Muscle of leg (tissue), 11 donors: ENCODE data around the gene CELF2. TPM values are rescaled to one million over a fixed set of nuclear protein-coding genes. Genes with fewer than 3 reads are reported as not detected.

ENCODE experiments used
- DNase-seq: peaks from one replicate; pipeline ENCODE4 v3.0.0; 2013
- H3K27ac ChIP-seq: one replicate; pipeline ENCODE4 v1.5.1; 2013; ENCODE audit warnings: mild to moderate bottlenecking, low read length, control low read depth
- H3K27me3 ChIP-seq: one replicate; pipeline ENCODE4 v1.6.1; 2013; ENCODE audit warnings: low read length; ENCODE audit not compliant: control insufficient read depth, insufficient read depth
- H3K36me3 ChIP-seq: one replicate; pipeline ENCODE4 v1.6.1; 2013; ENCODE audit warnings: low read length; ENCODE audit not compliant: control insufficient read depth, insufficient read depth
- H3K4me1 ChIP-seq: one replicate; pipeline ENCODE4 v1.6.1; 2013; ENCODE audit warnings: low read length; ENCODE audit not compliant: control insufficient read depth, insufficient read depth
- H3K4me3 ChIP-seq: one replicate; pipeline ENCODE4 v1.5.1; 2013; ENCODE audit warnings: low read length, control low read depth
- H3K9me3 ChIP-seq: replicated peaks from 2 replicates; pipeline ENCODE4 v1.6.1; 2013; ENCODE audit warnings: low read depth, low read length; ENCODE audit not compliant: control insufficient read depth
- WGBS: methylation state at CpG from one replicate; pipeline ENCODE4 v1.1.5; 2013; ENCODE audit warnings: missing lambda C conversion rate; ENCODE audit not compliant: insufficient coverage; 5-methylcytosine and 5-hydroxymethylcytosine counted together
- polyA plus RNA-seq, 8 donors: library from polyadenylated mRNA; unstranded; fragments of 120-200 nt; gene quantifications; one replicate each; pipeline versions ENCODE4 v1.2.1 to v1.2.3, GENCODE V29; 2013; ENCODE audit warnings: inconsistent platforms in 1 of 8, low replicate concordance in 1 of 8; ENCODE audit not compliant: insufficient read length in 8 of 8, insufficient read depth in 1 of 8
- total RNA-seq: library from RNA; stranded (reverse); fragments of 120-200 nt; gene quantifications from one replicate; pipeline ENCODE4 v1.2.4, GENCODE V29; 2013

CELF2 gene
- total and polyA plus RNA-seq, 9 donors = 37.2 to 80.8 (median 65.8) TPM

- H3K4me3 ChIP-seq = no peak overlapping the region
- no peaks in the 10 kb centered on the region for H3K27me3 ChIP-seq
- no peaks in the 10 kb centered on the region for H3K9me3 ChIP-seq
- H3K4me1 ChIP-seq = peaks cover 34% of the 10 kb centered on the region
- peaks cover 24% of the 10 kb centered on the region for H3K36me3 ChIP-seq
- no peak overlapping the region for H3K27ac ChIP-seq
- no peak for DNase-seq
- WGBS = 90% methylated on average over 8 of the region's 12 CpGs
Observed at GRCh38 chr10:11335881-11336430, 318.3 kb downstream of the CELF2 start.

GRCh38 chr10:11336722-11337162 is 319.1 kb downstream of the CELF2 start:
- DNase-seq = peak; percentile 66
- H3K4me3 ChIP-seq = no peak overlapping the region
- no peaks in the 10 kb centered on the region for H3K27me3 ChIP-seq
- WGBS = 67% methylated on average over 5 of the region's 8 CpGs
- no peaks in the 10 kb centered on the region for H3K9me3 ChIP-seq
- peak overlapping the region; percentile 76 for H3K27ac ChIP-seq
- H3K4me1 ChIP-seq = peaks cover 34% of the 10 kb centered on the region
- H3K36me3 ChIP-seq = peaks cover 24% of the 10 kb centered on the region

GRCh38 chr10:11337516-11337915 is 319.8 kb downstream of the CELF2 start:
- Histone ChIP-seq H3K27me3 (no peaks in the 10 kb centered on the region), H3K27ac (no peak overlapping the region), H3K9me3 (no peaks in the 10 kb centered on the region), H3K4me1 (peaks cover 31% of the 10 kb centered on the region), H3K4me3 (no peak overlapping the region), H3K36me3 (peaks cover 18% of the 10 kb centered on the region)
- WGBS = 74% methylated on average over 5 of the region's 15 CpGs
- DNase-seq = no peak

GRCh38 chr10:11338160-11338844 is 320.6 kb downstream of the CELF2 start:
- Histone ChIP-seq H3K9me3 (no peaks in the 10 kb centered on the region), H3K4me1 (peaks cover 29% of the 10 kb centered on the region), H3K4me3 (no peak overlapping the region), H3K27me3 (no peaks in the 10 kb centered on the region), H3K27ac (no peak overlapping the region), H3K36me3 (peaks cover 12% of the 10 kb centered on the region)
- DNase-seq = no peak
- WGBS = 83% methylated on average over 9 of the region's 10 CpGs

- 47% methylated on average over 6 of the region's 7 CpGs for WGBS
- H3K27me3 ChIP-seq = no peaks in the 10 kb centered on the region
- H3K36me3 ChIP-seq = peaks cover 12% of the 10 kb centered on the region
- no peak for DNase-seq
- no peaks in the 10 kb centered on the region for H3K9me3 ChIP-seq
- H3K4me1 ChIP-seq = peaks cover 29% of the 10 kb centered on the region
- no peak overlapping the region for H3K4me3 ChIP-seq
- no peak overlapping the region for H3K27ac ChIP-seq
Observed at GRCh38 chr10:11339013-11339412, 321.3 kb downstream of the CELF2 start.

- peaks cover 29% of the 10 kb centered on the region for H3K4me1 ChIP-seq
- no peak overlapping the region for H3K4me3 ChIP-seq
- 84% methylated on average over 16 of the region's 18 CpGs for WGBS
- no peaks in the 10 kb centered on the region for H3K9me3 ChIP-seq
- DNase-seq = no peak
- no peaks in the 10 kb centered on the region for H3K27me3 ChIP-seq
- peaks cover 8% of the 10 kb centered on the region for H3K36me3 ChIP-seq
- H3K27ac ChIP-seq = no peak overlapping the region
Observed at GRCh38 chr10:11339660-11340059, 322.0 kb downstream of the CELF2 start.

GRCh38 chr10:11341283-11341960 is 323.8 kb downstream of the CELF2 start:
- no peak overlapping the region for H3K4me3 ChIP-seq
- H3K4me1 ChIP-seq = peaks cover 25% of the 10 kb centered on the region
- WGBS = 90% methylated on average over 2 of the region's 5 CpGs

GRCh38 chr10:11344081-11344480 is 326.4 kb downstream of the CELF2 start:
- Histone ChIP-seq H3K36me3 (no peaks in the 10 kb centered on the region), H3K27ac (no peak overlapping the region), H3K4me3 (no peak overlapping the region), H3K27me3 (no peaks in the 10 kb centered on the region), H3K9me3 (no peaks in the 10 kb centered on the region), H3K4me1 (peaks cover 6% of the 10 kb centered on the region)
- DNase-seq = no peak
- 94% methylated on average over 30 of the region's 30 CpGs for WGBS

More at GRCh38 chr10:11341283-11341960, 323.8 kb downstream of the CELF2 start:
- Histone ChIP-seq H3K36me3 (no peaks in the 10 kb centered on the region), H3K27ac (no peak overlapping the region), H3K27me3 (no peaks in the 10 kb centered on the region), H3K9me3 (no peaks in the 10 kb centered on the region)
- no peak for DNase-seq

GRCh38 chr10:11344550-11344949 is 326.9 kb downstream of the CELF2 start:
- no peaks in the 10 kb centered on the region for H3K27me3 ChIP-seq
- peaks cover 2% of the 10 kb centered on the region for H3K4me1 ChIP-seq
- H3K27ac ChIP-seq = no peak overlapping the region
- WGBS = 90% methylated on average over 28 of the region's 28 CpGs
- H3K9me3 ChIP-seq = no peaks in the 10 kb centered on the region
- H3K36me3 ChIP-seq = no peaks in the 10 kb centered on the region
- no peak for DNase-seq
- H3K4me3 ChIP-seq = no peak overlapping the region

GRCh38 chr10:11345224-11346054 is 327.8 kb downstream of the CELF2 start:
- no peaks in the 10 kb centered on the region for H3K27me3 ChIP-seq
- no peak overlapping the region for H3K27ac ChIP-seq
- no peaks in the 10 kb centered on the region for H3K36me3 ChIP-seq
- no peak overlapping the region for H3K4me3 ChIP-seq
- H3K4me1 ChIP-seq = peaks cover 2% of the 10 kb centered on the region
- no peaks in the 10 kb centered on the region for H3K9me3 ChIP-seq
- DNase-seq = no peak
- 39% methylated on average over 2 of the region's 10 CpGs for WGBS
